GM18526 (cell line): ENCODE data around the gene IL20RA.

ENCODE experiments used
- POLR2A ChIP-seq: IDR thresholded peaks from 3 replicates; pipeline ENCODE4 v1.6.1; 2011; ENCODE audit not compliant: insufficient read length; ENCODE audit errors: extremely low read depth

Gene IL20RA

DNA sequence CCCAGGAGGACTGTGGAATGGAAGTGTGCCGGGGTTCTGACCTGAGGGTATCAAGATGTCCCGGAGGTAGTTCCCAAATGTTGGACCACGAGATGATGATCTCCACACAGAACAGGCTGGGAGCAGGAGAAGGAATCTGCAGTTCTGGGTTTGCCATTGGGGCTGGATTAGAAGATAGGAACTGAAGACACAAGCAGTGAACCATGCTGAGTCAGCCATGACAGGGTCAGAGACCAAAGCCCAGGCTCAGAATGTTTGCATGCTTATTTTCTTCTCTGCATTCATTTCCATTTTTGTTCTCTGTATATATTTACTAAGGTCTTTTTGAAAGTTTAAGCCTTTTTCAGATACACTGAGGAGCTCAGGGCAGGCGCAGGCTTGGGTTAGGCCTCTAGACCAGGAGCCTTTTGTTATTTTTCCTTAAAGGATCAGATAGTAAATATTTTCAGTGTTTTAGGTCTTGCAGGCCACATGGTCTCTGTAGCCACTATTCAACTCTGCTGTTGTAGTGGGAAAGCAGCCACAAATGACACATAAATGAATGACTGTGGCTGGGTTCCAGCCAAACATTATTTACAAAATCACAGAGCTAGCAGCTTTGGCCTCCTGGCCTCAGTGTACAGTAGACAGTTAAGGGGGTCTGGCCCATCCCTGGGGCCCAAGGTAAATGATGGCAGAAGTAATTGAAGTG is 94.2 kb downstream of the IL20RA start:
- TF ChIP-seq POLR2A = no peak
